Ramos (cell line): ENCODE measurements around the gene BCL7A.
"Not testable (repeated sequence)": the region's sequence is repeated elsewhere in the genome, so short reads cannot be mapped to it uniquely, and the experiment has no call there.

Experiments
- in situ Hi-C: fragments of 300-500 bp; cut with MboI; formaldehyde crosslinking; loops from one replicate; pipeline ENCODE4 v1.14.3; 2022; ENCODE audit warnings: low sequenced_read_pairs; ENCODE audit not compliant: unreplicated experiment

BCL7A gene

DNA sequence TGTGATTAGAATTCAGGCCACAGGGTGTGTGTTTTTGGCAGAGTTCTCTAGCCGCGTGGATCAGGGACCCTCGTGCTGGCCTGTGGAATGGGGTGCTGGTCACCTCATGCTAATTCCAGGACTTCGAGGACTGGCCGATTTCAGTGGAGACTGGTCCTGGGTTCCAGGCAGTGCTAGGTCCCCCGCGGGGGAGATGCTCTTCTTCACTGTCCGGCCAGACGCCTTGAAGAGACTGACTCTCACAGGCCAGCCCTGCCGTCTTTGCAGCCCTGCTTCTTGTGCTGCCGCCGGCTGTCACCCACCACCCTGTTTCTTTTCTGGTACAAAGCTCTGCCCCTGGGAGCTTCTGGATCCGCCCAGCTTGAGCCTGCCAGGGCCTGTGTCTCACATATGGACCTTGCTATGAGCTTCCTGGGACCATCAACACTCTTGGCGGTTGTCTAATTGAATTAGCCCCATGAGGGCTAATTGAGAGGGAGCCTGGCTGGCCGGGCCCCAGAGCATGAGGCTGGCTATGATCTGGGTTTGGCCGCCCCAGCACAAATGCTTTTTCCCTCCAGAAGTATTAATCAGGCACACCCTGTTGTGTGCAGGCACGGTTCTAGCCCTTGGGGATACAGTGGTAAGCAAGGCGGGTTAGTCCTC, 65.1 kb downstream of the BCL7A start:
- in situ Hi-C loops: no loop called here

DNA sequence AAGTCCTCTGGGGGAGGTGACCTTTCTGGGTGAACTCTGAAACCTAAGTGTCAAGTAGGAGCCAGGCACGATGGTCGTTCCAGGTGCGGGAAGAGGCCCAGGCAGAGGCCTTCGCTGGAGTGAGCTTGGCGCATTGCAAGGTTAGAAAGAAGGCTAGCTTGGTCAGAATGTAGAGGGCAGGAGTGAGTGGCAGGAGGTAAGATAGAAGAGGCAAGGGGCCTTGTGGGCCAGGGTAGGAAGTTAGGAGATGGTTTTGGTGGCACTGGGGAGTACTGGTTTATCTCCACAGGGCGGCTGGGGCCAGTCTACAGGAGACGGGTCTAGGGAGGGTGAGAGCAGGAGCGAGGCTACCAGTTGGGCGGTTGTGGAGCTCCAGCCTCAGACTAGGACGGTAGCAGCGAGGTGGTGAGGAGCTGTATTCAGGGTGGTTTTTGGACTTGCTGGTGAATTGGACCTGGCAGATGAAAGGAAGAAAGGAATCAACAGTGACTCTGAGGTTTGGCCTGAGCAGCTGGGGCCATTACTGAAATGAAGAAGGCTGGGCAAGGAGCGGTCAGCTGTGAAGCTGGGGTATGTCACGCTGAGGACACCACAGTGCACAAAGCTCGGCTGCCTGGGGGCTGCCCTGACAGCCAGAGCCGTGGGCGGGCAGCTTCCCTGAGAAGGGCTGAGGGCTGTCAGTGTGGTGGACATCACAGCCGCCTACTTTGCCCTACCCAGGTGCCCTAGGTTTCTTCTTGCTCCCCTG, 65.9 kb downstream of the BCL7A start:
- in situ Hi-C loops: no loop called here

DNA sequence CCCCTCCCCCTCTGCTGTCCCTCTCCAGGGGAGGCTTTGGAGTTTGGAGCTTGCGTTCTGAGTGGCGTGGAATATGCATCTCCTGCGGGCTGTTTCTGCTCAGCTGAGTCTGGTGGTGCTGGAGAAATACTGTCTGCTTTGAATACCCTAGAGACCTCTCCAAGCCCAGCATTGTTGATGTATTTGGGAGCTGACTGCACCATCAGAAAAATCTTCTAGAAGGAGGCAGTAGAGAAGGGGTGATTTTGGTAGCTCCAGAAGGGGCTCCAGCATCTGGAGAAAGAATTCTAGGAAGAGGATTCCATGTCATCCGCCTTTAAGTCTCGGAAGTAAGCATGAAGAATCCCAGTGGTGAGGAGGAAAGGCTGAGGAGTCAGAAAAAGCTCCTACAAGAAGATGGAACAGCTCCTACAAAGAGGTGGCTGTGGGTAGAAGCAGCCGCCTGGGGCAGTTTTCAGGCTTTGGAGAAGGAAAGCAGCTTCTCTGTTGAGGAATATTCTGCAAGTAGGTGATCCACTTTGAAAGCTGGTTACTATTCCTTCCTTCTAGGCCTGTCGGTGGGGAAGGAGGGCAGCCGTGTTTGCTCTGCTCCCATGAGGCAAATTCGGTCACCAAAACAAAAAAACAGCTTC, 66.6 kb downstream of the BCL7A start:
- in situ Hi-C loops: no loop called here

DNA sequence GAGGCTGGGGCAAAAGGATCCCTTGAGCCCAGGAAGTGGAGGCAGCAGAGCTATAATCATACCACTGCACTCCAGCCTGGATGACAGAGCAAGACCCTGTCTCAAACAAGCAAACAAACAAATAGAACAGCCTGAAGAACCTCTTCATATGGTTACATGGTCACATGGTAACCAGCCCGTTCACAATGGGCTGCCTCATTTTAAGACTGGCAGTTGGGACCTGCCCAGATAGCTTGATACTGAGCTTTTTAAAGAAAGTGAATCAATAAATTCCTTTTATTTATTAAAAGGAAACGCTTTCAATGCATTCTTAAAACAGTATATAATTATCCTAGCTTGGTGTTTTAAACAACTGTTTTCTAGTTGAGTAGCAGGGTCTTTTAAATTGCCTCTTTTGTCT, 67.4 kb downstream of the BCL7A start:
- in situ Hi-C loops: no loop called here

DNA sequence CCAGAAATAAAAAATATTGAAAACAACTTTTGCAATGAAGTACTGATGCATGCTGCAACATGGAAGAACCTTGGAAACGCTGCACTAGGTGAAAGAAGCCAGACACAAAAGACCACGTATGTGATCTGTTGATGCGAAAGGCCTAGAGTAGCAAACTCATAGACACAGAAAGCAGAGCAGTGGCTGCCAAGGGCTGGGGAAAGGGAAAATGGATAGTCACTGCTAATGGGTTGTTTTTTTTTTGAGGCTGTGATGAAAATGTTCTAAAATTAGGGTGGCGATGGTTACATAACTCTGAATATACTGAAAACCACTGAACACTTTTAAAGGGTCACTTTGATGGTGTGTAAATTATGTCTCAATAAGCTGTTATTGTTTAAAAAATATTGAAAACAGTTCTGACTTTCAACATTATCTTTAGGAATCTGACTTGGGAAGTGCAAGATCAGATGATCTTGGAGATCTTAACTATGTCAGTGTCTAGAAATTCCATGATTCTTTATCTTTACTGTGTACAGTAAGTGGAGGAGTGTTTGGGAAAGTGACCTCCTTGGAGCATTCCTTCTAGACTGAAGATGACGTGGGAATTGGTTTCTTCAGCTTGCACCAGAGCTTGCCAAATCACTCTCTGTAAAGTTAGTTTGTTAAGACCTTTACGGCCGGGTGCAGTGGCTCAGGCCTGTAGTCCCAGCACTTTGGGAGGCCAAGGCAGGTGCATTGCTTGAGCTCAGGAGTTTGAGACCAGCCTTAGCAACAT, 69.3 kb downstream of the BCL7A start:
- in situ Hi-C loops: no loop called here

DNA sequence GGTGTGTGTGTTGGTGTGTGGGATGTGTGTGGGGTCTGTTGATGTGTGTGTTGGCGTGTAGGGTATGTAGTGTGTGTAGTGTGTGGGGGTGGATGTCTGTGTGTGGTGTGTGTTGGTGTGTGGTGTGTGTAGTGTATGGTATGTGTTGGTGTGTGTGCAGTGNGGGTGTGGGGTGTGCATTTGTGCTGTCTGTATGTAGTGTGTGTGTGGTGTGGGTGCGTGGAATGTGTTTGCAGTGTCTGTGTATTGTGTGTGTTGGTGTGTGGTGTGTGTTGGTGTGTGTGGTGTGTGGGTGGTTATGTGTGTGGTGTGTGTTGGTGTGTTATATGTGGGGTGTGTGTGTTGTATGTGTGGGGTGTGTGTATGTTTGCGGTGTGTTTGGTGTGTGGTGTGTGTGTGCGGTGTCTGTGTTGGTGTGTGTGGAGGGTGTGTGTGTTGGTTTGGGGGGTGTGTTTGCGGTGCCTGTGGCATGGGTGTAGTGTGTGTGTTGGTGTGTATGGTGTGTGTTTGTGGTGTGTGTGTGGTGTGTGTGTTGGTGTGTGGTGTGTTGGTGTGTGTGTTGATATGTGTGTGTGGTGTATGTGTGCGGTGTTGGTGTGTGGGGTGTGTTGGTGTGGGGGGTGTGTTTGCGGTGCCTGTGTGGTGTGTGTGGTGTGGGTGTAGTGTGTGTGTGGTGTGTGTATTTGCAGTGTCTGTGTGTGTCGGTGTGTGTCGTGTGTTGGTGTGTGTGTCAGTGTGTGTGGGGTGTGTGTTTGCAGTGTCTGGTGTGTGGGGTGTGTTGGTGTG, 71.6 kb downstream of the BCL7A start:
- in situ Hi-C loops: no loop called here

DNA sequence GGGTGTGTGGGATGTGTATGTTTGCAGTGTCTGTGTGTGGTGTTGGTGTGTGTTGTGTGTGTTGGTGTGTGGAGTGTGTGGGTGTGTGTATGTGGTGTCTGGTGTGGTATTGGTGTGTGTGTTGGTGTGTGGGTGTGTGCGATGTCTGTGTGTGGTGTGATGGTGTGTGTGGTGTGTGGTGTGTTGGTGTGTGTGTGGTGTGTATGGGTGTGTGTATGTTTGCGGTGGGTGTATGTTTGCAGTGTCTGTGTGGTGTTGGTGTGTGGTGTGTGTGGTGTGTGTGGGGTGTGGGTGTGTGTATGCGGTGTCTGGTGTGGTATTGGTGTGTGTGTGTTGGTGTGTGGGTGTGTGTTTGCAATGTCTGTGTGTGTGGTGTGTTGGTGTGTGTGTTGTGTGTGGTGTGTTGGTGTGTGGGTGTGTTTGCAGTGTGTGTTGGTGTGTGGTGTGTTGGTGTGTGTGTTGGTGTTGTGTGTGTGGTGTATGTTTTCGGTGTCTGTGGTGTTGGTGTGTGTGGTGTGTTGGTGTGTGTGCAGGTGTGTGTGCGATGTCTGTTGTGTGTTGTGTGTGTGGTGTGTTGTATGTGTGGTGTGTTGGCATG, 72.6 kb downstream of the BCL7A start:
- in situ Hi-C loops: no loop called here

DNA sequence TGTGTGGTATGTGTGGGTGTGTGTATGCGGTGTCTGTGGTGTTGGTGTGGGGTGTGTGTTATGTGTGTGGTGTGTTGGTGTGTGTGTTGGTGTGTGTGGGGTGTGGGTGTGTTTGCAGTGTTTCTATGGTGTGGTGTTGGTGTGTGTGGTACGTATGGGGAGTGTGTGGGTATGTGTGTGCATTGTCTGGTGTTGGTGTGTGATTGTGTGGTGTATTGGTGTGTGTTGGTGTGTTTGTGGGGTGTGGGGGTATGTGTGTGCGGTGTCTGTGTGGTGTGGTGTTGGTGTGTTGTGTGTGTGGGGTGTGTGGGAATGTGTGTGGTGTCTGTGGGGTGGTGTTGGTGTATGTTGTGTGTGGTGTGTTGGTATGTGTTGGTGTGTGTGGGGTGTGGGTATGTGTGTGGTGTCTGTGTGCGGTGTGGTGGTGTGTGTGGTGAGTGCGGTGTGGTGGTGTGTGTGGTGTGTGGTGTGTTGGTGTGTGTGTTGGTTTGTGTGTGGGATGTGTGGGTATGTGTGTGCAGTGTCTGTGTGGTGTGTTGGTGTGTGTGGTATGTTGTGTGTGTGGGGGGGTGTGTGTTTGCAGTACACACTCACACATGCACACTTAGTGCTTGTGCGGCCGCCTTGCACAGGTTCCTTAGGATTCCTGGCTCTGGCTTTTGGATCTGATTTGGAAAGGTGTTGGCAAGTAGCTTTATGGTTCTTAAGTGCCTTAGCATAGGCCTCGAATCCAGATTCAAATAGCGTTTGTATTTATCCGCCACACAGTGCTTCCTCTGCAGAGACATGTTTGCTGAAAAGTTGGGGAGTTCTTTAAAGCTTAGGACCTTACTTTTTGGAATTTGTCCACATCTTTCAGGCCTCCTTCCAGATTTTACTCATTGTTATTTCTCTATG, 73.3 kb downstream of the BCL7A start:
- in situ Hi-C loops: no loop called here

DNA sequence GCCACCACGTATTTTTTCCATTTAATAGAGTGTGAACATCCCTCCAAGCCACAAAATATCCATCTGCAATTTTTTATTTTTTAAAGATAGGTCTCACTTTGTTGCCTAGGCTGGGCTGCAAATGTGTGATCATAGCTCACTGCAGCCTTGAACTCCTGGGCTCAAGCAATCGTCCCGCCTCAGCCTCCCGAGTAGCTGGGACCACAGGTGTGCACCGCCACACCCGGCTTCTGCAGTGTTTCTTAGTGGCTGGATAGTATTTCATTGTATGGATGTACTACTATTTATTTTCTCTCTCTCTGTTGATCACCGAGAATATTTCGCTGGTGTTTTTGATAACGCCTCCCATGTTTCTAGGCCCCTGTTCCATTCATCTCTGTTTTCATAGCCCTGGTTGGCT, 74.3 kb downstream of the BCL7A start:
- in situ Hi-C loops: no loop called here

DNA sequence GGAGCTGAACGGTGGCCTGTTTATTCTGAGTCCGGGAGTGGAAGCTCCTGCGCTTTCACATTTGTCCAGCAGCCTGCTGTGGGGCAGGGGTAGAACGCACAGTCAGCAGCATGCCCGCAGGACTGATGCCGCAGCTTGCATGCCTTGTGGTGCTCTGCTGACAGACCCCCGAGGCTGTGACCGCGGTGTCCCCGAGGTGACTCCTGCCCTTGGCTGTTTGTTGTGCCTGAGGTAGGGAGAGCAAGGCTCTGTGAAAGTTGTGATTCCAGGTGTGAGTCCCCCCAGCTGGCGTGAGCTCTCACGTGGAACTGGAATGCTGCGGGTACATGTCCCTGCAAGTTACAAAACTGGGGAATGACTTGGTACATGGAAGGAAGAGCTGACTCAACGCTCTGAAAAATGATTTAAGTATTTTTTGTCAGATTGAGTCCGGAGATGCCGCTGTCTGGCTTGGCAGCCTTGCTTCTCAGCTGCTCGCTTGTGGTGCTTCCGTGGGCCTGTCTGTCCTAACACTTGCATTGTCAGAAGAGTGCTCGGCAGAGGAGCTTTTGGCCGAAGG, 75.0 kb downstream of the BCL7A start:
- in situ Hi-C loops: no loop called here

DNA sequence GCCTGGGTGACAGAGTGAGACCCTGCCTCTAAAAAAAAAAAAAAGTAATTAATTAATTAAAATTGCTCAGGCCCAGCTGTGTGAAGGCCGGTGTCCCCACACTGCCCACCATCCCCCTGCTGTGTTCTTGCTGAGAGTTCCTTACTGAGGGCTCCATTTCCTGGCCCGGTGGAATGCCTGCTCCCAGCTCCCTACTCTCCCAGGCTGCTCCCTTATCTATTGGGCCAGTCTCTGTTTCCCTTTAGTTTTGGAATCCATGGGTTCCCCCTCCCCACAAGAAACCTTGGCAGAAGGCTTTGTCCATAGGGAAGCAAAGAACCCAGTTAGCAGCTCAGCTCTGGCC, 75.9 kb downstream of the BCL7A start:
- in situ Hi-C loops: no loop called here

DNA sequence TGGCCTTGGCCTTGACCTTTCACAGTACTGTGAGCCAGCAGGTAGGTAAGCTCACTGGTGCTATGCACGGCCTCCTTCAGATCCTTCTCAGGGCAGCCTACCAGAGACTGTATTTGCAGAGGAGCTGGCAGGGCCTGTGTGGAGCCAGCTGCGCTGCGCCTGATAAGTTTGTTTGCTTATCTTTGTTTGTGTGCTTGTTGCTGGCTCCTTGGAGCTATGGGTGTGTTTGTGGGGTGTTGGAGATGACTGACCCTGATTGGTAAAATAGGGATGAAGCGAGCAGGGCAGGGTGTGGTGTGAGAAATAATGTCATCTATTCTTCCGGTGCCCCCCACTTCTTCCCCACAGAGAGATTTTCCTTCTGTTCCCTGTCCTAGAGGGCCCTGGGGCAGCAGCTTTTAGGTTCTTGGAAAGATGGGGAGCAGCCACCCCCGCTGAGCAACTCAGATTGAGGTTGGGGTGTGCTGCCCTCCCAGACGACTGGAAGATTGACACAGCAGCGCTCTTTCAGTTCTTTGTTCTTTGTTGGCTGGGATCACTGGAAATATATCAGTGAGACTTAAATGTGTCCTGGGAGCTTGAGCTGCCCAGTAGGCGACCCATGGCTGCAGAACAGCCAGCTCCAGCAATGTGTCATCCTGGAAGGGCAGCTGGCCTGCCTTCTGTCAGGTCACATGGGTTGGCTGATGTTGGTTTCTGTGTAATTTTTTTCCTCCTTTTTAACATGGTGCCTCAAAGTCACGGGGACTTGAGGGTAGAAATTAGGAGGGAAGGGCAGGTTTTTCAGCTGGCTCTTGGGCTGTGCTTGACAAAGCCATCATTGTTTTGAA, 76.5 kb downstream of the BCL7A start:
- in situ Hi-C loops: no loop called here

DNA sequence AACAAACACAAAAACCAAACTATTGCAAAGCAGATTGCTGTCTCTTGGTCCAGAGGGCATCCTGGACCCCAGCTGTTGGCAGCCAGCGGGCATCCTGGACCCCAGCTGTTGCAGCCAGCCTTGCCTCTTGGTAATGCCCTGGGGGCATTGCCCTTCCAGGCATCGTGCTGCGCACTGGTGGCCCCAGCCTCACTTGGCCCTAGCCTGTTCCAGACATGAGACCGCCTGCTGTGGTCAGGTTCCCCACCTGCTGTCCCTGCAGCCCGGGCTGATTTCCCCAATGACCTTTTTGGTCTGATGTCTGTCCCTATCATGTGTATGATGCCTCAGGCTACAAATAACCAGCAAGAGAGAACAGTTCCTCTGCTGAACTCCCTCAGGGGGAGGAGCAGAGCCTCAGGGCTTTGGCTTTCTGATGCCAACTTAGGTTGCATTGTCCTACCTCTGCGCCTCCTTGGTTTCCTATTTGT, 77.6 kb downstream of the BCL7A start:
- in situ Hi-C loops: no loop called here

DNA sequence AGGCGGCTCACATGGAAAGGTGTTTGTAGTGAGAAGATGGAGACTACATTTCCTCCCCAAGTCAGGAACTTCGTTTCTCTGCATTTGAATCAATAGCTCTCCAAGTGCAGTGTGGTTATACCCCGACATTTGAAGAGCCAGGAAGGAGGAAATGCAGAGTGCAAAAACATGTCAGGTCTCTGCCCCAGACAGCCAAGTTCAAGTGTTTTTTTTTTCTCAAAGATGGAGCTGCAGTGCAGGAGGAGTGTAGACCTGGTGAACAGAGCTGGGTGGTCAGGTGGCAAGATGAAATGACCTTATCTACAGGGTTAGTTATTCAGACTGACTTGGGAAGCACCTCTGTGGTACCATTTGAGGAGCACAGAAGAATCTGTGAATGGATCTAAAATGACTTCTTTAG, 78.2 kb downstream of the BCL7A start:
- in situ Hi-C loops: no loop called here

DNA sequence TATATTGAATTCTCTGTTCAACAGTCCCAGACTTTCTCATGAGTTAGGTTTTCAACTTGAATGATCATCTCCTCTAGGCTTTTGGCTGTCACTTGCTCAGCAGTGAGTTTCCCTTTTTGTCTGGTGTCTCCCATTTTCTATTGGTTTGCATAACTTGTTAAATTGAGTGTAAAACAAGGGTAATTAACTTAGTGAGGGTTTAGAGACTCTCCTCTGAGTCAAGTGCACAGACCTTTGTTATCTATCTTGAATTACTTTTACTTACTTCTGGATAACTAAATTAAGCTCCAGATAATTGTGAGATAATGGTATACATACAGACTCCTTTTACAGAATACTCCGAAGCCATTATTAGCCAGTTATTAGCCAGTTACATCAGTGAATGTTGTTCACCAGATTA, 78.9 kb downstream of the BCL7A start:
- in situ Hi-C loops: no loop called here

DNA sequence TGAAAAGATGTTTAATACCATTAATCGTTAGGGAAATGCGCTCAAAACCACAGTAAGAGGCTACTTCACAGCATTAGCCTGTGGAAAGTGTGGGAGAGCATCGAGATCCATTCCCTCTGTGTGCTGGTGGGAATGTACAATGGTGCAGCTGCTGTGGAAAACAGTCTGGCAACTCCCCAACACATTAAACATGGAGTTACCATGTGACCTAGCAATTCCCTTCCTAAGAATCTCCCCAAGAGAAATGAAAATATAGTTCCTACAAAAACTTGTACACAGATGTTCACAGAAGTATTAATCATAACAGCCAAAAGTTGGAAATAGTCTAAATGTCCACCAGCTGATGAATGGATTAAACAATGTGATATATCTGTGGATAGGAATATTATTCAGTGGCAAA, 80.6 kb downstream of the BCL7A start:
- in situ Hi-C loops: no loop called here

DNA sequence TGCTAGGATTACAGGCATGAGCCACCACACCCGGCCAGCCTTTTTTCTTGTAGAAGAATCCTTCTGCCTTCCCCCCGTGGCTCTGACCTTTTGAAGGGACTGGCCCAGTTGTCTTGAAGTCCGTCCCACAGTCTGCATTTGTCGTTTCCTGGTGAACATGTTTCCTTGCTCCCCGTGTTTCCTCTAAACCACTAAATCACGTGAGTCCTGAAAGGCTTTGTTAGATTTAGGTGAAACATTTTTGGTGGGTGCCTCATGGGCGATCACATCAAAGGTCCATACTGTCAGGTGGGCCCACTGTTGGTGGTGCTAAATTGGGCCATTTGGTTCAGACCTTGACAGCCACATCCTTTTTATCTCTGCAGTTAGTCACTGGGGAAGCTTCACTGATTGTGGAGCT, 83.2 kb downstream of the BCL7A start:
- in situ Hi-C loops: no loop called here

DNA sequence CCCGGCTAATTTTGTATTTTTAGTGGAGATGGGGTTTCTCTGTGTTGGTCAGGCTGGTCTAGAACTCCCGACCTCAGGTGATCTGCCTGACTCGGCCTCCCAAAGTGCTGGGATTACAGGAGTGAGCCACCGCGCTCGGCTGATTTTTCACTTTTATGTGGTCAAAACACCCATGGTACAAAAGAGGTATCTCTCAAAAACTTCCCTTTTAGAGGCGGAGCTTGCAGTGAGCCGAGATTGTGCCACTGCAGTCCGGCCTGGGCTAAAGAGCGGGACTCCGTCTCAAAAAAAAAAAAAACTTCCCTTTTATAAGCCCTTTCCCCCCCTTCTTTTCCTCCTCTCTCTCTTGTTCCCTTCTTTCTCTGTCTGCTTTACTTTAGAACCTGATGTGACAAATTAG, 83.8 kb downstream of the BCL7A start:
- in situ Hi-C loops: not testable (repeated sequence)
